IMR-90 (cell line): ENCODE results near the gene NSMCE3. TPM values are rescaled to one million over a fixed set of nuclear protein-coding genes. Genes with fewer than 3 reads are reported as not detected.

Source experiments
- ATAC-seq: fragments of 200-7000 bp; cut with Tn5 transposase; 2 replicates; pipeline ENCODE4 v1.9.1; 2020; ENCODE audit warnings: low read depth, mild to moderate bottlenecking, moderate library complexity
- BruUV-seq: library from RNA; stranded (reverse); fragments of 400-500 nt; replicated peaks from 2 replicates; lab custom pipeline; 2021; lab: Mats Ljungman, UMichigan
- CTCF ChIA-PET: fragments of 300-600 bp; formaldehyde crosslinking; extraction: SDS; loops from one replicate; lab custom pipeline; 2021; ENCODE audit warnings: antibody characterized with exemption; lab: Yijun Ruan, JAX
- POLR2A ChIA-PET: fragments of 300-600 bp; sonication (Branson Sonifier 250); formaldehyde crosslinking; loops from one replicate; lab custom pipeline; 2022; ENCODE audit warnings: antibody characterized with exemption; ENCODE audit not compliant: unreplicated experiment; lab: Charles Lee
- DNase-seq: peaks from one replicate; pipeline ENCODE4 v3.0.0; 2013
- H2AFZ ChIP-seq: replicated peaks from 2 replicates; pipeline ENCODE3; 2013; ENCODE audit warnings: low read length, mild to moderate bottlenecking; ENCODE audit not compliant: poor library complexity
- H2AK5ac ChIP-seq: 2 replicates; pipeline ENCODE4 v1.6.1; 2013; ENCODE audit warnings: low read depth, low read length, inconsistent platforms
- H2AK9ac ChIP-seq: replicated peaks from 2 replicates; pipeline ENCODE3; 2013; ENCODE audit warnings: mild to moderate bottlenecking, low read depth, low read length, moderate library complexity; ENCODE audit not compliant: poor library complexity
- H2BK120ac ChIP-seq: 2 replicates; pipeline ENCODE4 v1.6.1; 2013; ENCODE audit warnings: low read depth, low read length, inconsistent platforms
- H2BK15ac ChIP-seq: 3 replicates; pipeline ENCODE4 v1.6.1; 2013; ENCODE audit warnings: low read depth, low read length, inconsistent platforms
- H2BK20ac ChIP-seq: 2 replicates; pipeline ENCODE4 v1.6.1; 2013; ENCODE audit warnings: low read depth, mild to moderate bottlenecking, inconsistent platforms, low read length, moderate library complexity
- H2BK5ac ChIP-seq: 2 replicates; pipeline ENCODE4 v1.6.1; 2013; ENCODE audit warnings: mild to moderate bottlenecking, low read depth, low read length, inconsistent platforms; ENCODE audit not compliant: poor library complexity, severe bottlenecking
- H3K14ac ChIP-seq: replicated peaks from 2 replicates; pipeline ENCODE4 v1.6.1; 2013; ENCODE audit warnings: low read depth, low read length, inconsistent platforms
- H3K18ac ChIP-seq: 2 replicates; pipeline ENCODE4 v1.6.1; 2013; ENCODE audit warnings: low read depth, low read length, control low read depth
- H3K23ac ChIP-seq: 2 replicates; pipeline ENCODE4 v1.6.1; 2013; ENCODE audit warnings: low read depth, low read length, inconsistent platforms
- H3K27ac ChIP-seq: 2 replicates; pipeline ENCODE4 v1.5.1; 2013; ENCODE audit warnings: mild to moderate bottlenecking, control low read depth, low read length; ENCODE audit not compliant: insufficient read depth
- H3K27me3 ChIP-seq: 2 replicates; pipeline ENCODE4 v1.6.1; 2013; ENCODE audit warnings: low read length; ENCODE audit not compliant: control insufficient read depth, insufficient read depth
- H3K36me3 ChIP-seq: 2 replicates; pipeline ENCODE4 v1.6.1; 2013; ENCODE audit warnings: low read length, mixed read lengths; ENCODE audit not compliant: control insufficient read depth, insufficient read depth
- H3K4ac ChIP-seq: 2 replicates; pipeline ENCODE4 v1.6.1; 2013; ENCODE audit warnings: low read depth, low read length, inconsistent platforms
- H3K4me1 ChIP-seq: 2 replicates; pipeline ENCODE4 v1.6.1; 2013; ENCODE audit warnings: low read length, mixed read lengths; ENCODE audit not compliant: control insufficient read depth, insufficient read depth
- H3K4me2 ChIP-seq: 2 replicates; pipeline ENCODE4 v1.6.1; 2013; ENCODE audit warnings: low read depth, mild to moderate bottlenecking, control low read depth, low read length, moderate library complexity
- H3K4me3 ChIP-seq: 2 replicates; pipeline ENCODE4 v1.5.1; 2013; ENCODE audit warnings: low read depth, mild to moderate bottlenecking, control low read depth, low read length, moderate library complexity; ENCODE audit not compliant: insufficient read depth
- H3K56ac ChIP-seq: 2 replicates; pipeline ENCODE4 v1.6.1; 2013; ENCODE audit warnings: low read length, inconsistent platforms; ENCODE audit not compliant: insufficient read depth; ENCODE audit errors: extremely low read depth
- H3K79me1 ChIP-seq, 2 experiments: 2 replicates each; pipeline ENCODE4 v1.6.1; 2013; ENCODE audit warnings: low read length in 2 of 2, inconsistent platforms in 1 of 2, low read depth in 1 of 2
- H3K9ac ChIP-seq: 2 replicates; pipeline ENCODE4 v1.6.1; 2013; ENCODE audit warnings: low read depth, low read length, control low read depth
- H3K9me1 ChIP-seq: 2 replicates; pipeline ENCODE4 v1.6.1; 2013; ENCODE audit warnings: low read length, inconsistent platforms; ENCODE audit not compliant: insufficient read depth
- H3K9me3 ChIP-seq: 2 replicates; pipeline ENCODE4 v1.6.1; 2013; ENCODE audit warnings: low read length; ENCODE audit not compliant: control insufficient read depth, insufficient read depth
- H4K20me1 ChIP-seq: 2 replicates; pipeline ENCODE4 v1.6.1; 2013; ENCODE audit warnings: low read length, inconsistent platforms; ENCODE audit not compliant: insufficient read depth
- H4K5ac ChIP-seq: 2 replicates; pipeline ENCODE4 v1.6.1; 2013; ENCODE audit warnings: mild to moderate bottlenecking, low read depth, low read length, control low read depth
- H4K8ac ChIP-seq, 2 experiments: 2 replicates each; pipeline ENCODE4 v1.6.1; 2013; ENCODE audit warnings: low read depth in 2 of 2, low read length in 2 of 2, control low read depth in 1 of 2, inconsistent platforms in 1 of 2
- H4K91ac ChIP-seq: 2 replicates; pipeline ENCODE4 v1.6.1; 2013; ENCODE audit warnings: low read depth, low read length, inconsistent platforms; ENCODE audit not compliant: insufficient read depth
- BHLHE40 ChIP-seq: fragments of 150-350 bp; IDR thresholded peaks from 2 replicates; pipeline ENCODE4 v1.6.1; 2016; ENCODE audit warnings: mild to moderate bottlenecking, low read depth, low read length
- CEBPB ChIP-seq: IDR thresholded peaks from 2 replicates; pipeline ENCODE4 v1.6.1; 2012; ENCODE audit warnings: low read depth, low read length, improper control_type of control experiment
- FOS ChIP-seq: fragments of 150-350 bp; IDR thresholded peaks from 2 replicates; pipeline ENCODE4 v1.6.1; 2016; ENCODE audit warnings: low read depth, low read length
- MAFK ChIP-seq: IDR thresholded peaks from 2 replicates; pipeline ENCODE4 v1.6.1; 2012; ENCODE audit warnings: low read depth, low read length, improper control_type of control experiment
- MAZ ChIP-seq: IDR thresholded peaks from 2 replicates; pipeline ENCODE4 v1.6.1; 2012; ENCODE audit warnings: low read depth, mild to moderate bottlenecking, low read length, improper control_type of control experiment, moderate library complexity, borderline replicate concordance
- MXI1 ChIP-seq: IDR thresholded peaks from 2 replicates; pipeline ENCODE4 v1.6.1; 2012; ENCODE audit warnings: low read depth, mild to moderate bottlenecking, low read length, moderate library complexity, borderline replicate concordance
- NFE2L2 ChIP-seq: fragments of 150-350 bp; IDR thresholded peaks from 2 replicates; pipeline ENCODE4 v1.6.1; 2016; ENCODE audit warnings: low read depth, mild to moderate bottlenecking, low read length
- POLR2A ChIP-seq: IDR thresholded peaks from 2 replicates; pipeline ENCODE4 v1.6.1; 2012; ENCODE audit warnings: mild to moderate bottlenecking, low read depth, low read length
- RAD21 ChIP-seq: IDR thresholded peaks from 2 replicates; pipeline ENCODE4 v1.6.1; 2012; ENCODE audit warnings: low read length, improper control_type of control experiment
- RCOR1 ChIP-seq: IDR thresholded peaks from 2 replicates; pipeline ENCODE4 v1.6.1; 2012; ENCODE audit warnings: mild to moderate bottlenecking, low read length, improper control_type of control experiment; ENCODE audit not compliant: insufficient replicate concordance
- RFX5 ChIP-seq: IDR thresholded peaks from 2 replicates; pipeline ENCODE4 v1.8.0; 2012; ENCODE audit warnings: low read depth, mild to moderate bottlenecking, low read length, moderate library complexity
- SMC3 ChIP-seq: fragments of 150-350 bp; IDR thresholded peaks from 2 replicates; pipeline ENCODE4 v1.6.1; 2016; ENCODE audit warnings: low read depth, mild to moderate bottlenecking, antibody characterized with exemption, low read length, moderate library complexity
- WGBS, 2 experiments: methylation state at CpG; one replicate each; pipeline versions ENCODE4 v1.1.5 to v1.1.7; 2013; ENCODE audit warnings: missing lambda C conversion rate in 2 of 2; ENCODE audit not compliant: insufficient read length in 1 of 2; ENCODE audit errors: extremely low coverage in 2 of 2; 5-methylcytosine and 5-hydroxymethylcytosine counted together
- dilution Hi-C: fragments of 300-500 bp; cut with HindIII; formaldehyde crosslinking; loops from one replicate; pipeline ENCODE4 v1.14.3; 2018; ENCODE audit warnings: low sequenced_read_pairs; ENCODE audit not compliant: unreplicated experiment
- in situ Hi-C: fragments of 300-500 bp; cut with MboI; formaldehyde crosslinking; loops from 3 replicates; pipeline ENCODE4 v1.14.3; 2019; ENCODE audit warnings: low sequenced_read_pairs, inconsistent platforms, mixed read lengths
- intact Hi-C: fragments of 100-400 bp; cut with micrococcal nuclease; formaldehyde crosslinking; loops from 2 replicates; pipeline ENCODE4 v1.10.0; 2022
- polyA plus RNA-seq, 3 experiments: library from polyadenylated mRNA; depleted of rRNA; stranded (reverse); fragments of >200 nt; gene quantifications; 2 replicates each; pipeline ENCODE4 v1.2.3, GENCODE V29; 2012; ENCODE audit warnings: low replicate concordance in 1 of 3
- total RNA-seq: library from RNA; depleted of rRNA; stranded (reverse); fragments of >200 nt; gene quantifications from 2 replicates; pipeline ENCODE4 v1.2.3, GENCODE V29; 2012
- TF ChIP-seq, protein P1 (sequence below): conservative IDR thresholded peaks from 2 replicates; pipeline ENCODE4 v1.5.1; 2012; ENCODE audit warnings: mild to moderate bottlenecking, low read depth, low read length, improper control_type of control experiment

Gene NSMCE3
- total and polyA plus RNA-seq, 2 of the 4 experiments (the other 2 are of a cell fraction), result 5.1 to 6.3 TPM

DNA sequence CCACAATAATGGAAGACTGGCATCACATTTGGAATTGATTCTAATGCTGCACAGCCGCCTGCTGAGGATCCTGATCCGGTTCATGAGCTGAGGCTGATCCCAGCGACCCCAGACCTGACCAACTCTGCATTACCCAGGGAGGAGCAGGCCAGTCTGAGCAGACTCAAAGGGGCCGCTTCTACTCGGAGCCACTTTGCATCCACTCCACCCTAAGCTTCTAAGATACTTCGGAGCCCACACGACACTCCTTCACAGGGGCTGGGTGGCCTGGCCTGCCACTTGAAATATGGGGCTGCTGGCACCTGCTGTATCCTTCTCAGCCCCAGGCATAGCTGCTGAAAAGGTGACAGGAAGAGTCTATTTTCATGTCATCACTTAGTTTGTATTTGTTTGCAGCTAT lies 33.2 kb upstream of the NSMCE3 start:
- ATAC-seq, result no peak
- Histone ChIP-seq H2AFZ (no peak overlapping the region), H3K4me1 (no peaks in the 10 kb centered on the region), H3K36me3 (no peaks in the 10 kb centered on the region), H3K79me1 (no peaks in the 10 kb centered on the region), H3K27me3 (peaks cover 9% of the 10 kb centered on the region), H4K5ac (no peak overlapping the region), H3K4me3 (no peak overlapping the region), H2BK5ac (no peak overlapping the region), H2BK15ac (no peak overlapping the region), H2BK120ac (no peak overlapping the region), H2AK5ac (no peak overlapping the region), H3K23ac (no peak overlapping the region), H3K56ac (no peak overlapping the region), H2BK20ac (no peak overlapping the region), H3K14ac (no peak overlapping the region), H4K8ac (no peak overlapping the region), H3K9ac (no peak overlapping the region), H4K20me1 (no peaks in the 10 kb centered on the region), H4K91ac (no peak overlapping the region), H2AK9ac (no peak overlapping the region), H3K18ac (no peak overlapping the region), H3K9me1 (no peaks in the 10 kb centered on the region), H3K4ac (no peak overlapping the region), H3K9me3 (no peaks in the 10 kb centered on the region), H3K4me2 (no peak overlapping the region), H3K27ac (no peak overlapping the region)
- POLR2A ChIA-PET, result no interaction called here
- WGBS, 2 experiments, result 100% methylated on average over 1 of the region's 7 CpGs; no CpG with 5 or more reads in 1 of the 2 experiments
- no TSS peak for BruUV-seq
- no peak for DNase-seq
- intact Hi-C loops, result no loop called here
- CTCF ChIA-PET, result interaction anchor here (0.9 to 1.3 kb wide), 2 partner anchors 10 to 15 kb away, joined by 3 to 4 read pairs; no protein-coding TSS in a partner anchor
- TF ChIP-seq POLR2A (no peak), BHLHE40 (no peak), MAFK (no peak), MAZ (no peak), RCOR1 (no peak), SMC3 (no peak), RFX5 (no peak), CEBPB (no peak), RAD21 (no peak), MXI1 (no peak), FOS (no peak), NFE2L2 (no peak)
- TF ChIP-seq, protein P1, sequence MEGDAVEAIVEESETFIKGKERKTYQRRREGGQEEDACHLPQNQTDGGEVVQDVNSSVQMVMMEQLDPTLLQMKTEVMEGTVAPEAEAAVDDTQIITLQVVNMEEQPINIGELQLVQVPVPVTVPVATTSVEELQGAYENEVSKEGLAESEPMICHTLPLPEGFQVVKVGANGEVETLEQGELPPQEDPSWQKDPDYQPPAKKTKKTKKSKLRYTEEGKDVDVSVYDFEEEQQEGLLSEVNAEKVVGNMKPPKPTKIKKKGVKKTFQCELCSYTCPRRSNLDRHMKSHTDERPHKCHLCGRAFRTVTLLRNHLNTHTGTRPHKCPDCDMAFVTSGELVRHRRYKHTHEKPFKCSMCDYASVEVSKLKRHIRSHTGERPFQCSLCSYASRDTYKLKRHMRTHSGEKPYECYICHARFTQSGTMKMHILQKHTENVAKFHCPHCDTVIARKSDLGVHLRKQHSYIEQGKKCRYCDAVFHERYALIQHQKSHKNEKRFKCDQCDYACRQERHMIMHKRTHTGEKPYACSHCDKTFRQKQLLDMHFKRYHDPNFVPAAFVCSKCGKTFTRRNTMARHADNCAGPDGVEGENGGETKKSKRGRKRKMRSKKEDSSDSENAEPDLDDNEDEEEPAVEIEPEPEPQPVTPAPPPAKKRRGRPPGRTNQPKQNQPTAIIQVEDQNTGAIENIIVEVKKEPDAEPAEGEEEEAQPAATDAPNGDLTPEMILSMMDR, result no peak
- in situ Hi-C loops, result no loop called here
- dilution Hi-C loops, result no loop called here
